ENCODE results near the gene FBXL7. TPM values are rescaled to one million over a fixed set of nuclear protein-coding genes. Genes with fewer than 3 reads are reported as not detected.

FBXL7 gene
- total RNA-seq, 1 experiment from 2014 or later = not detected

DNA sequence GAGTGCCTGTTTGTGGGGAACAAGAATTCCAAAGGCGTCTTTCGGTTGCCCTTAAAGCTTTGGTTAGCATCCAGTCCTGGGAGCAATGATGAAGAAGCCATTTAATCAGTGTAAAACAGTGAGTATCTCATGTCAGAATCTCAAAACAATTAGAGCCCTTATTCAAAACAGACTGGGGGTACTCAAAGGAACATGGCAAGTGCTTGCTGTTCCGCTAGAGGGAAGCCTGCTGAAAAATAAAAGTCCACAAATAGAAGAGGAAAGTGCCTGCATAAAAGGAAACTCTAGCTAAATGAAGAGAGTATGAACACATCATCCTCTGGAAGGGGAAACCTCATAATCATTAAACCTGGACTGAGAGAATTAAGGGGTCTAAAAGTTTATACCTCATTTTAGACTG, 26.4 kb downstream of the FBXL7 start:
- in situ Hi-C loops (cut with HindIII; ENCODE audit: low pct_unique_long_range_greater_than_20kb, low sequenced_read_pairs) = no loop called here
- POLR2A ChIA-PET = no interaction called here
- TF ChIP-seq POLR2AphosphoS5 (IDR thresholded peaks at IDR 0.05; ENCODE audit: low read depth, low read length) = no peak
- TF ChIP-seq, protein P1, sequence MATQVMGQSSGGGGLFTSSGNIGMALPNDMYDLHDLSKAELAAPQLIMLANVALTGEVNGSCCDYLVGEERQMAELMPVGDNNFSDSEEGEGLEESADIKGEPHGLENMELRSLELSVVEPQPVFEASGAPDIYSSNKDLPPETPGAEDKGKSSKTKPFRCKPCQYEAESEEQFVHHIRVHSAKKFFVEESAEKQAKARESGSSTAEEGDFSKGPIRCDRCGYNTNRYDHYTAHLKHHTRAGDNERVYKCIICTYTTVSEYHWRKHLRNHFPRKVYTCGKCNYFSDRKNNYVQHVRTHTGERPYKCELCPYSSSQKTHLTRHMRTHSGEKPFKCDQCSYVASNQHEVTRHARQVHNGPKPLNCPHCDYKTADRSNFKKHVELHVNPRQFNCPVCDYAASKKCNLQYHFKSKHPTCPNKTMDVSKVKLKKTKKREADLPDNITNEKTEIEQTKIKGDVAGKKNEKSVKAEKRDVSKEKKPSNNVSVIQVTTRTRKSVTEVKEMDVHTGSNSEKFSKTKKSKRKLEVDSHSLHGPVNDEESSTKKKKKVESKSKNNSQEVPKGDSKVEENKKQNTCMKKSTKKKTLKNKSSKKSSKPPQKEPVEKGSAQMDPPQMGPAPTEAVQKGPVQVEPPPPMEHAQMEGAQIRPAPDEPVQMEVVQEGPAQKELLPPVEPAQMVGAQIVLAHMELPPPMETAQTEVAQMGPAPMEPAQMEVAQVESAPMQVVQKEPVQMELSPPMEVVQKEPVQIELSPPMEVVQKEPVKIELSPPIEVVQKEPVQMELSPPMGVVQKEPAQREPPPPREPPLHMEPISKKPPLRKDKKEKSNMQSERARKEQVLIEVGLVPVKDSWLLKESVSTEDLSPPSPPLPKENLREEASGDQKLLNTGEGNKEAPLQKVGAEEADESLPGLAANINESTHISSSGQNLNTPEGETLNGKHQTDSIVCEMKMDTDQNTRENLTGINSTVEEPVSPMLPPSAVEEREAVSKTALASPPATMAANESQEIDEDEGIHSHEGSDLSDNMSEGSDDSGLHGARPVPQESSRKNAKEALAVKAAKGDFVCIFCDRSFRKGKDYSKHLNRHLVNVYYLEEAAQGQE (IDR thresholded peaks at IDR 0.05; ENCODE audit: insufficient read depth in 1 of 2, low read depth in 2 of 2, low read length in 1 of 2) = no peak
- TF ChIP-seq SIN3A (IDR thresholded peaks at IDR 0.05; ENCODE audit: borderline replicate concordance, insufficient read depth, low read depth, low read length) = no peak
- TF ChIP-seq, protein P2, sequence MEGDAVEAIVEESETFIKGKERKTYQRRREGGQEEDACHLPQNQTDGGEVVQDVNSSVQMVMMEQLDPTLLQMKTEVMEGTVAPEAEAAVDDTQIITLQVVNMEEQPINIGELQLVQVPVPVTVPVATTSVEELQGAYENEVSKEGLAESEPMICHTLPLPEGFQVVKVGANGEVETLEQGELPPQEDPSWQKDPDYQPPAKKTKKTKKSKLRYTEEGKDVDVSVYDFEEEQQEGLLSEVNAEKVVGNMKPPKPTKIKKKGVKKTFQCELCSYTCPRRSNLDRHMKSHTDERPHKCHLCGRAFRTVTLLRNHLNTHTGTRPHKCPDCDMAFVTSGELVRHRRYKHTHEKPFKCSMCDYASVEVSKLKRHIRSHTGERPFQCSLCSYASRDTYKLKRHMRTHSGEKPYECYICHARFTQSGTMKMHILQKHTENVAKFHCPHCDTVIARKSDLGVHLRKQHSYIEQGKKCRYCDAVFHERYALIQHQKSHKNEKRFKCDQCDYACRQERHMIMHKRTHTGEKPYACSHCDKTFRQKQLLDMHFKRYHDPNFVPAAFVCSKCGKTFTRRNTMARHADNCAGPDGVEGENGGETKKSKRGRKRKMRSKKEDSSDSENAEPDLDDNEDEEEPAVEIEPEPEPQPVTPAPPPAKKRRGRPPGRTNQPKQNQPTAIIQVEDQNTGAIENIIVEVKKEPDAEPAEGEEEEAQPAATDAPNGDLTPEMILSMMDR (IDR thresholded peaks at IDR 0.05) = no peak
- no peak for TF ChIP-seq TCF7L2 (IDR thresholded peaks at IDR 0.05; ENCODE audit: low read depth, low read length)
- Histone ChIP-seq H3K9me3 (ENCODE audit: control insufficient read depth, insufficient read depth, low read depth, low read length) (no peaks in the 10 kb centered on the region), H3K4me1 (ENCODE audit: control insufficient read depth, insufficient read depth, low read length) (no peaks in the 10 kb centered on the region), H3K27ac (ENCODE audit: low read length) (no peak overlapping the region), H3K36me3 (ENCODE audit: control insufficient read depth, insufficient read depth, low read length) (no peaks in the 10 kb centered on the region), H3K4me3 (ENCODE audit: low read depth in 2 of 2, low read length in 2 of 2) (no peak overlapping the region), H3K27me3 (ENCODE audit: control insufficient read depth, insufficient read depth, low read length) (peaks cover 2% of the 10 kb centered on the region; the same call in 1 of the 2 replicates)
- CTCF ChIA-PET = no interaction called here
- ATAC-seq (no peak), DNase-seq (ENCODE audit: low read depth, low spot score) (no peak)
- BruUV-seq (replicated peaks) = no TSS peak
- intact Hi-C loops (cut with micrococcal nuclease; ENCODE audit: unreplicated experiment) = no loop called here

DNA sequence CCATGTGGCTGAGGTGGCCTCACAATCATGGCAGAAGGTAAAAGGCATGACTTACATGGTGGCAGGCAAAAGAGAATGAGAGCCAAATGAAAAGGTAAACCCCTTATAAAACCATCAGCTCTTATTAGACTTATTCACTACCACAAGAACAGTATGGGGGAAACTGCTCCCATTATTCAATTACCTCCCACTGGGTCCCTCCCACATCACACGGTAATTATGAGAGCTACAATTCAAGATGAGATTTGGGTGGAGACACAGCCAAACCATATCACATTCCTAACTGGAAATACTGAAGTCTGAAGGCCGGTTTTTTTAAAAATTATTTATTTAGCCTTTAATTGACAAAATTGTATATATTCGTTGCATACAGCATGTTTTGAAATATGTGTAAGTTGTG, 28.5 kb downstream of the FBXL7 start:
- no peaks in the 10 kb centered on the region for H3K27me3 ChIP-seq (ENCODE audit: control insufficient read depth, insufficient read depth, low read length)
- in situ Hi-C loops (cut with HindIII; ENCODE audit: low pct_unique_long_range_greater_than_20kb, low sequenced_read_pairs) = no loop called here
- CTCF ChIA-PET = no interaction called here
- no peak for DNase-seq (ENCODE audit: low read depth, low spot score)
- H3K9me3 ChIP-seq (ENCODE audit: control insufficient read depth, insufficient read depth, low read depth, low read length) = no peaks in the 10 kb centered on the region
- TF ChIP-seq, protein P1 (IDR thresholded peaks at IDR 0.05; ENCODE audit: insufficient read depth in 1 of 2, low read depth in 2 of 2, low read length in 1 of 2) = no peak
- TF ChIP-seq, protein P2 (IDR thresholded peaks at IDR 0.05) = no peak
- TF ChIP-seq TCF7L2 (IDR thresholded peaks at IDR 0.05; ENCODE audit: low read depth, low read length) (no peak), POLR2AphosphoS5 (IDR thresholded peaks at IDR 0.05; ENCODE audit: low read depth, low read length) (no peak), SIN3A (IDR thresholded peaks at IDR 0.05; ENCODE audit: borderline replicate concordance, insufficient read depth, low read depth, low read length) (no peak)
- no peaks in the 10 kb centered on the region for H3K4me1 ChIP-seq (ENCODE audit: control insufficient read depth, insufficient read depth, low read length)
- POLR2A ChIA-PET = no interaction called here
- intact Hi-C loops (cut with micrococcal nuclease; ENCODE audit: unreplicated experiment) = no loop called here
- no peak for ATAC-seq
- BruUV-seq (replicated peaks) = no TSS peak
- H3K4me3 ChIP-seq (ENCODE audit: low read depth in 2 of 2, low read length in 2 of 2) = no peak overlapping the region
- H3K36me3 ChIP-seq (ENCODE audit: control insufficient read depth, insufficient read depth, low read length) = no peaks in the 10 kb centered on the region
- H3K27ac ChIP-seq (ENCODE audit: low read length) = no peak overlapping the region

Data from Panc1 (cell line).